ENCODE measurements around the gene ZNF423. TPM values are rescaled to one million over a fixed set of nuclear protein-coding genes. Genes with fewer than 3 reads are reported as not detected.

Gene ZNF423
- total and polyA plus RNA-seq, 9 of the 15 experiments (the other 6 are each of a cell fraction or from before 2014, with no cell fraction given), result not detected

GRCh38 chr16:49531931-49532840, 323.7 kb downstream of the ZNF423 start:
- H3K27ac ChIP-seq (ENCODE audit: extremely low read depth, low read depth, low read length), result no peak overlapping the region
- under 1% methylated on average over 22 of the region's 22 CpGs for WGBS (ENCODE audit: insufficient coverage, low coverage, missing lambda C conversion rate)
- TF ChIP-seq HEY1 (CRISPR knock-in tag; IDR thresholded peaks at IDR 0.05; ENCODE audit: borderline replicate concordance) (no peak), RFX1 (IDR thresholded peaks at IDR 0.05) (peak; percentile 84)
- BruUV-seq (replicated peaks), result no TSS peak
- H3K4me1 ChIP-seq (replicated peaks in 1 of 2; ENCODE audit: control insufficient read depth in 2 of 2, insufficient read depth in 2 of 2, low read length in 2 of 2), result no peaks in the 10 kb centered on the region; a peak in 1 of 5 replicates
- FAIRE-seq, result no peak
- peaks cover 8% of the 10 kb centered on the region; the same call in 1 of the 2 replicates for H4K20me1 ChIP-seq (replicated peaks; ENCODE audit: control insufficient read depth, insufficient read depth, low read length)
- H3K9me1 ChIP-seq (ENCODE audit: control insufficient read depth, insufficient read depth, low read length), result no peaks in the 10 kb centered on the region
- intact Hi-C loops (cut with micrococcal nuclease), result no loop called here
- H3K4me3 ChIP-seq, result no peak overlapping the region
- no peaks in the 10 kb centered on the region for H3K9me3 ChIP-seq (replicated peaks; ENCODE audit: control insufficient read depth, insufficient read depth, low read depth, low read length)
- ChIA-PET CTCF (ENCODE audit: low intra/inter-chr PET ratio) (no interaction called here), POLR2A (interaction anchor here (1.1 kb wide), 1 partner anchor 11 kb away, joined by 3 read pairs; no protein-coding TSS in a partner anchor)
- DNase-seq (ENCODE audit: extremely low read depth in 1 of 4, low spot score in 3 of 4), result no peak
- in situ Hi-C loops (cut with MboI), result no loop called here
- ATAC-seq, result no peak
- no peak overlapping the region for H2AFZ ChIP-seq (ENCODE audit: low read depth, low read length)
- no peak overlapping the region for H3K4me2 ChIP-seq (ENCODE audit: insufficient read depth, low read length)
- H3K9ac ChIP-seq (ENCODE audit: insufficient read depth in 1 of 2, low read depth in 2 of 2, low read length in 2 of 2), result no peak overlapping the region
- peaks cover 15 to 59% of the 10 kb centered on the region in 2 experiments for H3K27me3 ChIP-seq (ENCODE audit: control insufficient read depth in 2 of 2, insufficient read depth in 2 of 2, low read length in 2 of 2)
- H3K79me2 ChIP-seq (ENCODE audit: control insufficient read depth, insufficient read depth, low read length), result no peaks in the 10 kb centered on the region
- no peaks in the 10 kb centered on the region for H3K36me3 ChIP-seq (ENCODE audit: control insufficient read depth, insufficient read depth, low read length)

DNA sequence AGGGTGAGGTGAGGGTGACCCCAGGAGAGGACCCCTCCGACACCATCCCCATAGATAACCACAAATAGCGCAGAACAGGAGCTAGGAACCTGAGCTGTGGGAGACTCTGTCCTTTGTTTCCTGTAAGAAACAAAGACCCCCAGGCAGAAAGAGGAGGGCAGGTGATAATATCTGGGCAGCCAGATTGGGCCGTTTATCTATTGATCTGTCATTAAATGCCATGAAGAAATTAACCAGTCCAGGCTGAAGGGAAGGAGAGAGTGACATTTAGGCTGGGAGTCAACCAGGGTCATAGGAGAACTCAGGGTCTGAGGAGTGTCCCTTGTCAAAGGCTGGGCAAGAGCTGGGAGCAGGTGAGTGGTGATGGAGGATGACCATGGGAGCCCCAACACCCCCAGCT, 324.5 kb downstream of the ZNF423 start:
- in situ Hi-C loops (cut with MboI), result no loop called here
- intact Hi-C loops (cut with micrococcal nuclease), result no loop called here
- Histone ChIP-seq H4K20me1 (replicated peaks; ENCODE audit: control insufficient read depth, insufficient read depth, low read length) (peaks cover 8% of the 10 kb centered on the region; the same call in 1 of the 2 replicates), H3K79me2 (ENCODE audit: control insufficient read depth, insufficient read depth, low read length) (no peaks in the 10 kb centered on the region), H3K9me1 (ENCODE audit: control insufficient read depth, insufficient read depth, low read length) (no peaks in the 10 kb centered on the region), H3K4me3 (no peak overlapping the region), H3K9ac (ENCODE audit: insufficient read depth in 1 of 2, low read depth in 2 of 2, low read length in 2 of 2) (no peak overlapping the region), H3K4me1 (replicated peaks in 1 of 2; ENCODE audit: control insufficient read depth in 2 of 2, insufficient read depth in 2 of 2, low read length in 2 of 2) (no peaks in the 10 kb centered on the region; a peak in 1 of 5 replicates), H3K4me2 (ENCODE audit: insufficient read depth, low read length) (no peak overlapping the region), H3K27me3 (ENCODE audit: control insufficient read depth in 2 of 2, insufficient read depth in 2 of 2, low read length in 2 of 2) (peaks cover 15 to 59% of the 10 kb centered on the region in 2 experiments), H3K27ac (ENCODE audit: extremely low read depth, low read depth, low read length) (no peak overlapping the region), H2AFZ (ENCODE audit: low read depth, low read length) (no peak overlapping the region), H3K36me3 (ENCODE audit: control insufficient read depth, insufficient read depth, low read length) (no peaks in the 10 kb centered on the region), H3K9me3 (replicated peaks; ENCODE audit: control insufficient read depth, insufficient read depth, low read depth, low read length) (no peaks in the 10 kb centered on the region)
- ATAC-seq (no peak), FAIRE-seq (no peak), DNase-seq (ENCODE audit: extremely low read depth in 1 of 4, low spot score in 3 of 4) (no peak)
- no TSS peak for BruUV-seq (replicated peaks)
- ChIA-PET POLR2A (no interaction called here), CTCF (ENCODE audit: low intra/inter-chr PET ratio) (no interaction called here)
- 0% methylated on average over 3 of the region's 3 CpGs for WGBS (ENCODE audit: insufficient coverage, low coverage, missing lambda C conversion rate)
- TF ChIP-seq PTRF (tag; IDR thresholded peaks at IDR 0.05) (no peak), ZNF407 (IDR thresholded peaks at IDR 0.05; ENCODE audit: low read depth) (no peak), SP2 (IDR thresholded peaks at IDR 0.05; ENCODE audit: extremely low read depth, low read depth, low read length, poor library complexity, severe bottlenecking) (no peak)
